GM12892 (cell line): ENCODE data around the gene CRTC2.

ENCODE experiments used
- POLR2A ChIP-seq: IDR thresholded peaks from 2 replicates; pipeline ENCODE4 v1.6.1; 2011; ENCODE audit warnings: low read depth, low read length, control low read depth
- POLR2AphosphoS5 ChIP-seq: IDR thresholded peaks from 2 replicates; pipeline ENCODE4 v1.6.1; 2011; ENCODE audit warnings: low read depth, low read length, control low read depth

- TF ChIP-seq POLR2AphosphoS5: no peak
- TF ChIP-seq POLR2A: no peak
Measured at GRCh38 chr1:153928245-153928644, 30.2 kb downstream of the CRTC2 start.
